Activated CD8-positive, alpha-beta T cell treated with anti-CD3 and anti-CD28 coated beads for 36 hours (primary cell): Measurements from ENCODE around the gene MTA2. TPM values are rescaled to one million over a fixed set of nuclear protein-coding genes. Genes with fewer than 3 reads are reported as not detected.
A peak's percentile ranks its signal among the peaks of the same experiment; 100 is the strongest.

ENCODE experiments used
- ATAC-seq: fragments of 200-7000 bp; cut with Tn5 transposase; one replicate; pipeline ENCODE4 v1.10.0; 2021; ENCODE audit warnings: mild to moderate bottlenecking, moderate library complexity
- CTCF ChIA-PET: fragments of 350-600 bp; sonication (Branson Sonifier 250); formaldehyde crosslinking; loops from one replicate; lab custom pipeline; 2021; ENCODE audit warnings: antibody characterized with exemption; lab: Charles Lee
- POLR2A ChIA-PET: fragments of 350-600 bp; sonication (Branson Sonifier 250); formaldehyde crosslinking; loops from one replicate; lab custom pipeline; 2021; ENCODE audit warnings: antibody characterized with exemption; lab: Charles Lee
- DNase-seq: peaks from one replicate; pipeline ENCODE4 v3.0.0-alpha.2; 2020
- H3K27ac Mint-ChIP-seq: one replicate; pipeline ENCODE4 v1.8.0; 2021; ENCODE audit warnings: mild to moderate bottlenecking, mixed read lengths
- H3K27me3 Mint-ChIP-seq: one replicate; pipeline ENCODE4 v1.8.0; 2021; ENCODE audit warnings: mixed read lengths
- H3K36me3 Mint-ChIP-seq: one replicate; pipeline ENCODE4 v1.8.0; 2021; ENCODE audit warnings: low read depth, mixed read lengths
- H3K4me1 Mint-ChIP-seq: one replicate; pipeline ENCODE4 v1.8.0; 2021; ENCODE audit warnings: low read depth, mixed read lengths
- H3K4me3 Mint-ChIP-seq: one replicate; pipeline ENCODE4 v1.8.0; 2021; ENCODE audit warnings: mild to moderate bottlenecking, moderate library complexity, mixed read lengths
- H3K9me3 Mint-ChIP-seq: one replicate; pipeline ENCODE4 v1.8.0; 2021; ENCODE audit warnings: mixed read lengths
- intact Hi-C: fragments of 100-400 bp; cut with micrococcal nuclease; formaldehyde crosslinking; loops from one replicate; pipeline ENCODE4 v1.10.0; 2022
- total RNA-seq, 2 experiments: library from RNA; stranded (reverse); gene quantifications; one replicate each; pipeline ENCODE4 v1.2.3, GENCODE V29; 2021
- TF ChIP-seq, protein P1 (sequence below): fragments of 200-600 bp; IDR thresholded peaks from one replicate; pipeline ENCODE4 v1.8.0; 2022; ENCODE audit warnings: antibody characterized with exemption, mild to moderate bottlenecking

Gene MTA2
- total RNA-seq, 2 experiments from 2014 or later, result 159 to 164 TPM

DNA sequence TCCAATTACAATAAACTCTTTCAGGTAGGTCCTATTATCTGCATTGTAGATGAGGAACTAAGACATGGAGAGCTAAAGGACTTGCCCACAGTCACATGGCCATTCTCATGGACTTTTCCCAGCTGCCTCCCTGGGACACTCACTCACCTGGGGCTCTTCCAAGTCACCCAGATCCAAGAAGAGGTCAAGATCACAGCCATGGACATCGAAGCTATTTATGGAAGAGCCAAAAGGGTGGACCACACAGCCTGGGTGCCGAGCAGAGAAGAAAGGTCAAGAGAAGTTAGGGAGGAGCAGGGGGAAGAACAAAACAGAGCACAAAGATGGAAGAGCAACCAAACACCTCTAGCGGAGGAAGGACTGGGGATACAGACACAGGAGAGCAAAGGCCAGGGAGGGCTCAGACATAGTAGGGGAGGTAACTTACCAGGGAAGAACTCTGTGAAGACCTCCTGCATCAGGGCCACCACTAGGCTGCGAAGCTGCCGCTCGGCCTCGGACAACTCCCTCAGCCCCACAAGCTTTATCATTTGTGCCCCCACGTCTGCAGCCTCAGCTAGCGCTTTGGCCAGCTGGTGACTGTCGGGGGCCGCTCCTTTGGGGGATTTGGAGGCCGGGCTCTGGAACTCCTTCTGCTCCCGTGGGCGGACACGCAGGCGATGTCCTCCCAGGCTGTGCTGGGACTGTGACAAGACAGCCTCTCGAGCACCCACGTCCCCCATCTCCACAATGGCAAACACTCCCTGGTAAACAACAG is 20.5 kb downstream of the MTA2 start:
- peaks cover 4% of the 10 kb centered on the region for H3K4me1 Mint-ChIP-seq
- DNase-seq (no peak), ATAC-seq (no peak)
- TF ChIP-seq, protein P1, sequence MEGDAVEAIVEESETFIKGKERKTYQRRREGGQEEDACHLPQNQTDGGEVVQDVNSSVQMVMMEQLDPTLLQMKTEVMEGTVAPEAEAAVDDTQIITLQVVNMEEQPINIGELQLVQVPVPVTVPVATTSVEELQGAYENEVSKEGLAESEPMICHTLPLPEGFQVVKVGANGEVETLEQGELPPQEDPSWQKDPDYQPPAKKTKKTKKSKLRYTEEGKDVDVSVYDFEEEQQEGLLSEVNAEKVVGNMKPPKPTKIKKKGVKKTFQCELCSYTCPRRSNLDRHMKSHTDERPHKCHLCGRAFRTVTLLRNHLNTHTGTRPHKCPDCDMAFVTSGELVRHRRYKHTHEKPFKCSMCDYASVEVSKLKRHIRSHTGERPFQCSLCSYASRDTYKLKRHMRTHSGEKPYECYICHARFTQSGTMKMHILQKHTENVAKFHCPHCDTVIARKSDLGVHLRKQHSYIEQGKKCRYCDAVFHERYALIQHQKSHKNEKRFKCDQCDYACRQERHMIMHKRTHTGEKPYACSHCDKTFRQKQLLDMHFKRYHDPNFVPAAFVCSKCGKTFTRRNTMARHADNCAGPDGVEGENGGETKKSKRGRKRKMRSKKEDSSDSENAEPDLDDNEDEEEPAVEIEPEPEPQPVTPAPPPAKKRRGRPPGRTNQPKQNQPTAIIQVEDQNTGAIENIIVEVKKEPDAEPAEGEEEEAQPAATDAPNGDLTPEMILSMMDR, result no peak
- H3K9me3 Mint-ChIP-seq, result no peaks in the 10 kb centered on the region
- no peak overlapping the region for H3K4me3 Mint-ChIP-seq
- intact Hi-C loops, result no loop called here
- H3K36me3 Mint-ChIP-seq, result peaks cover 30% of the 10 kb centered on the region
- no peak overlapping the region for H3K27ac Mint-ChIP-seq
- CTCF ChIA-PET, result interaction anchor here (0.9 kb wide), 1 partner anchor 156 kb away, joined by 3 read pairs; no protein-coding TSS in a partner anchor
- no peaks in the 10 kb centered on the region for H3K27me3 Mint-ChIP-seq
- POLR2A ChIA-PET, result interaction anchor here (0.7 to 7.7 kb wide), 2 partner anchors 10 to 84 kb away, joined by 3 to 55 read pairs; partner anchors contain the start of genes C11orf98, CSKMT and TUT1

DNA sequence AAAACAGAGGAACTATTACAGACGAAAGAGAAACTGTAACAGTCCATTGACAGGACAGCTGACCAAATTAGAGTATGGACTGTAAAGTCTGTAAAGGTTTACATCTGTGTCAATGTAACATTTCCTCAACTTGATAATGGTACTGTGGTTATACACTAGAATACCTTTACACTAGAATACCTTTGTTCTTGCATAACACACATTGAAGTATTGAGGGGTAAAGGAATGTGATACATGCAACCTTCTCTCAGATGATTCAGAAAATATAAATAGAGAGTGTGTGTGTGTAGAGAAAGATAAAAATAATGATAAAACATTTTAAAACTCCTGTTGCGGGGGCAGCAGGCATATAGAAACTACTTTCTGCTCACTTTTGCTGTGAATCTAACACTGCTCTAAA is 22.4 kb downstream of the MTA2 start:
- Mint-ChIP-seq H3K27ac (no peak overlapping the region), H3K4me1 (peaks cover 14% of the 10 kb centered on the region), H3K9me3 (no peaks in the 10 kb centered on the region), H3K36me3 (peaks cover 35% of the 10 kb centered on the region), H3K27me3 (no peaks in the 10 kb centered on the region), H3K4me3 (no peak overlapping the region)
- TF ChIP-seq, protein P1, result no peak
- POLR2A ChIA-PET, result interaction anchor here (0.7 to 7.7 kb wide), 4 partner anchors 12 to 339 kb away, joined by 3 to 55 read pairs (median 4); partner anchors contain the start of genes INTS5 and TUT1
- CTCF ChIA-PET, result no interaction called here
- intact Hi-C loops, result no loop called here
- no peak for ATAC-seq
- no peak for DNase-seq

DNA sequence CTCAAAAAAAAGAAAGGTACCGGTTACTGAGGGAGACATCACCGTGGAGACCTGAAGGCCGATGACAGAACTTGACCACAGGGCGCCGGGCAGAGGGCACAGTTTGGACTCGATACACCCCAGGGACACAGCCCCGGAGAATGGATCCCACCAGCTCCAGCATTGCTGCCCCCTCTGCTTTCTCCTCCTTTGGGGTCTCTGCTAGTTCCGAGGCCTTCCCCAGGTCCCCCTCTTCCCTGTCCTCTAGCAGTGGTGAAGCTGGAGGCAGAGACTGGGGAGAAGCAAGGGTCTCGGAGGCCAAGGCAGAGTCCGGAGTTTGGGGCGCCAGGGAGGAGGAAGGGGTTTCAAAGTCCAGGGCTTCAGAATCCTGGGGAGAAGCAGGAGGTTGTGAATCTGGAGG is 23.1 kb downstream of the MTA2 start:
- CTCF ChIA-PET, result interaction anchor here (1.0 kb wide), 1 partner anchor 10 kb away, joined by 4 read pairs; no protein-coding TSS in a partner anchor
- ATAC-seq (no peak), DNase-seq (no peak)
- H3K36me3 Mint-ChIP-seq, result peaks cover 36% of the 10 kb centered on the region
- H3K4me3 Mint-ChIP-seq, result no peak overlapping the region
- no peaks in the 10 kb centered on the region for H3K27me3 Mint-ChIP-seq
- H3K4me1 Mint-ChIP-seq, result peaks cover 12% of the 10 kb centered on the region
- TF ChIP-seq, protein P1, result no peak
- no peaks in the 10 kb centered on the region for H3K9me3 Mint-ChIP-seq
- POLR2A ChIA-PET, result interaction anchor here (0.7 to 7.7 kb wide), 4 partner anchors 13 to 339 kb away, joined by 3 to 55 read pairs (median 4); partner anchors contain the start of genes INTS5 and TUT1
- H3K27ac Mint-ChIP-seq, result no peak overlapping the region
- intact Hi-C loops, result no loop called here

DNA sequence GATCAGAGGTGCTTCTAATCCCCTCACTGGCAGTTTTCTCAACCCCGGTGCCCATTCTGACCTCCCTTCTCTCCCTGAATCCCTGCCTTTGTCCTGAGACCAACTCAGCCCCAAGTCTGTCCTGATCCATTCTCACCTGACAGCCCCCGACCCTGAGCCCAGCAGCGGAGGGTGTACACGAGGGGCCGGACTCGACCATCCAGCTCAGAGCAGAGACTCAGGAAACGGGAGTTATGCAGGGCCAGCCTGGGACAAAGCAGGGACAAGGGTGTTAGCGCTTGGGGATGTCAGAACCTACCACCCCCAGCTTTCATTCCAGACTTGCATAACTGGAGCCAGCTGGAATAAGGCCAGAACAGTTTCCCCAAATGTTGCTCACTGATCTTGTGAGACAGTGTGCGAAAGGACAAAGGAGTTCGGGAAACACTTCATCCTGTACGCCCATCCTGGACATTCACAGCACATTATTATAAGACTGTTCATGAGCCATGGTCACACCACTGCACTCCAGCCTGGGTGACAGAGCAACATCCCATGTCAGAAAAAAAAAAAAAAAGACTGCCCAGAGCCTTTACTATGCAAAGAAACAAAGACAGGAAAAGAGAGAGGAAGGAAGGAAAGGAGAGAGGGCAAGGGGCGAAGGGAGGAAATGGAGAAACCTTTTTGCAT is 24.5 kb downstream of the MTA2 start:
- Mint-ChIP-seq H3K27me3 (no peaks in the 10 kb centered on the region), H3K36me3 (peaks cover 43% of the 10 kb centered on the region), H3K9me3 (no peaks in the 10 kb centered on the region), H3K27ac (peak overlapping the region; percentile 42), H3K4me1 (peaks cover 19% of the 10 kb centered on the region), H3K4me3 (no peak overlapping the region)
- CTCF ChIA-PET, result interaction anchor here (1.1 to 1.5 kb wide), 3 partner anchors 11 to 182 kb away, joined by 3 to 4 read pairs (median 3); no protein-coding TSS in a partner anchor
- ATAC-seq (no peak), DNase-seq (no peak)
- POLR2A ChIA-PET, result interaction anchor here (1.4 to 7.7 kb wide), 2 partner anchors 14 to 88 kb away, joined by 5 to 55 read pairs; partner anchors contain the start of genes C11orf98, CSKMT and TUT1
- intact Hi-C loops, result no loop called here
- TF ChIP-seq, protein P1, result no peak
